Endothelial cell of umbilical vein (primary cell): ENCODE measurements around the gene RAB25. TPM values are rescaled to one million over a fixed set of nuclear protein-coding genes. Genes with fewer than 3 reads are reported as not detected.
"Not testable (repeated sequence)": the region's sequence is repeated elsewhere in the genome, so short reads cannot be mapped to it uniquely, and the experiment has no call there.

Source experiments
- BruUV-seq: library from RNA; stranded (reverse); fragments of 400-500 nt; replicated peaks from 2 replicates; lab custom pipeline; 2021; lab: Mats Ljungman, UMichigan
- CTCF ChIA-PET: fragments of 300-600, 350-600 bp; sonication (Branson Sonifier 250); formaldehyde crosslinking; loops from one replicate; lab custom pipeline; 2021; ENCODE audit warnings: antibody characterized with exemption, inconsistent platforms; lab: Charles Lee
- POLR2A ChIA-PET: fragments of 300-600, 350-600 bp; sonication (Branson Sonifier 250); formaldehyde crosslinking; loops from one replicate; lab custom pipeline; 2021; ENCODE audit warnings: antibody characterized with exemption, inconsistent platforms; lab: Charles Lee
- DNase-seq: peaks from one replicate; pipeline ENCODE4 v3.0.0-alpha.2; 2011; ENCODE audit warnings: low read depth, low spot score
- FAIRE-seq: peaks from 2 replicates; lab custom pipeline; 2011; peaks lifted over from hg19 to GRCh38; lab: Jason Lieb, UNC
- H2AFZ ChIP-seq: 2 replicates; pipeline ENCODE4 v1.6.0; 2012; ENCODE audit warnings: low read depth, low read length, control low read depth, inconsistent platforms
- H3K27ac ChIP-seq: 2 replicates; pipeline ENCODE4 v1.5.1; 2011; ENCODE audit warnings: low read depth, mild to moderate bottlenecking, control low read depth, low read length, moderate library complexity; ENCODE audit not compliant: insufficient read depth
- H3K27me3 ChIP-seq, 2 experiments: 2 replicates each; pipeline versions ENCODE4 v1.6.0 to v1.6.1; 2011; ENCODE audit warnings: low read length in 2 of 2, mixed read lengths in 1 of 2; ENCODE audit not compliant: control insufficient read depth in 2 of 2, insufficient read depth in 2 of 2
- H3K36me3 ChIP-seq, 2 experiments: 2 replicates in 1 of 2; 3 replicates in 1 of 2; pipeline ENCODE4 v1.5.1; 2011; ENCODE audit warnings: low read length in 2 of 2, mild to moderate bottlenecking in 1 of 2, moderate library complexity in 1 of 2; ENCODE audit not compliant: control insufficient read depth in 2 of 2, insufficient read depth in 2 of 2; ENCODE audit errors: extremely low read depth in 1 of 2
- H3K4me1 ChIP-seq: 3 replicates; pipeline ENCODE4 v1.5.1; 2011; ENCODE audit warnings: mild to moderate bottlenecking, low read length; ENCODE audit not compliant: control insufficient read depth, insufficient read depth; ENCODE audit errors: extremely low read depth
- H3K4me2 ChIP-seq: 2 replicates; pipeline ENCODE4 v1.6.1; 2011; ENCODE audit warnings: low read length, control low read depth, mixed read lengths; ENCODE audit not compliant: insufficient read depth
- H3K4me3 ChIP-seq, 3 experiments: fragments of 200-600 bp in 1 of 3; sonication (generic), shearing (Covaris generic) in 1 of 3; replicated peaks in 1 of 3; 2 replicates each; pipeline ENCODE4 v1.5.1; 2011 to 2016; ENCODE audit warnings: control low read depth in 3 of 3, low read length in 3 of 3, mild to moderate bottlenecking in 2 of 3, inconsistent platforms in 1 of 3, low read depth in 1 of 3, moderate library complexity in 1 of 3; ENCODE audit not compliant: insufficient read depth in 1 of 3
- H3K79me2 ChIP-seq: 2 replicates; pipeline ENCODE4 v1.6.0; 2012; ENCODE audit warnings: low read length, inconsistent platforms; ENCODE audit not compliant: control insufficient read depth, insufficient read depth
- H3K9ac ChIP-seq: replicated peaks from 2 replicates; pipeline ENCODE3; 2011; ENCODE audit warnings: low read length, control low read depth; ENCODE audit not compliant: insufficient read depth; ENCODE audit errors: extremely low read depth
- H3K9me1 ChIP-seq: replicated peaks from 3 replicates; pipeline ENCODE4 v1.6.0; 2011; ENCODE audit warnings: mild to moderate bottlenecking, low read length; ENCODE audit not compliant: control insufficient read depth, insufficient read depth; ENCODE audit errors: extremely low read depth
- H3K9me3 ChIP-seq: replicated peaks from 2 replicates; pipeline ENCODE4 v1.5.1; 2012; ENCODE audit warnings: low read length, inconsistent platforms; ENCODE audit not compliant: control insufficient read depth, insufficient read depth
- H4K20me1 ChIP-seq: replicated peaks from 2 replicates; pipeline ENCODE3; 2011; ENCODE audit warnings: mild to moderate bottlenecking, low read length; ENCODE audit not compliant: control insufficient read depth, insufficient read depth; ENCODE audit errors: extremely low read depth
- CTCF ChIP-seq, 2 donors: IDR thresholded peaks; 1 replicate in 1 of 2; 2 replicates in 1 of 2; pipeline ENCODE4 v1.5.1; 2011; ENCODE audit warnings: low read length in 2 of 2, mild to moderate bottlenecking in 2 of 2, moderate library complexity in 2 of 2, control low read depth in 1 of 2, inconsistent platforms in 1 of 2, low read depth in 1 of 2; ENCODE audit not compliant: insufficient read depth in 1 of 2; ENCODE audit errors: extremely low read depth in 1 of 2
- EZH2 ChIP-seq: IDR thresholded peaks from 2 replicates; pipeline ENCODE4 v1.6.1; 2012; ENCODE audit warnings: borderline replicate concordance, low read depth, mild to moderate bottlenecking, moderate library complexity, low read length, inconsistent platforms; ENCODE audit not compliant: severe bottlenecking
- FOS ChIP-seq: IDR thresholded peaks from 2 replicates; pipeline ENCODE4 v1.6.1; 2011; ENCODE audit warnings: mild to moderate bottlenecking, low read length, moderate library complexity, borderline replicate concordance; ENCODE audit not compliant: insufficient read depth
- GATA2 ChIP-seq: IDR thresholded peaks from 2 replicates; pipeline ENCODE4 v1.7.0; 2011; ENCODE audit warnings: low read depth, mild to moderate bottlenecking, moderate library complexity, mixed read lengths, low read length; ENCODE audit not compliant: insufficient read length, insufficient read depth
- JUN ChIP-seq: IDR thresholded peaks from 2 replicates; pipeline ENCODE4 v1.6.1; 2011; ENCODE audit warnings: borderline replicate concordance, low read depth; ENCODE audit not compliant: insufficient read length, insufficient read depth
- MAX ChIP-seq: IDR thresholded peaks from 2 replicates; pipeline ENCODE4 v1.6.1; 2011; ENCODE audit not compliant: insufficient read depth, insufficient read length
- MYC ChIP-seq: IDR thresholded peaks from one replicate; pipeline ENCODE4 v1.6.1; 2011; ENCODE audit warnings: mild to moderate bottlenecking, low read depth, low read length
- POLR2A ChIP-seq: IDR thresholded peaks from 2 replicates; pipeline ENCODE4 v1.6.1; 2012; ENCODE audit warnings: low read depth, mild to moderate bottlenecking, control low read depth, low read length
- POLR2AphosphoS5 ChIP-seq: IDR thresholded peaks from 2 replicates; pipeline ENCODE4 v1.6.1; 2012; ENCODE audit warnings: low read depth, mild to moderate bottlenecking, control low read depth, low read length, moderate library complexity; ENCODE audit not compliant: insufficient read depth
- dilution Hi-C: fragments of 300-500 bp; cut with MboI; formaldehyde crosslinking; loops from one replicate; pipeline ENCODE4 v1.15.0; 2019; ENCODE audit warnings: low sequenced_read_pairs; ENCODE audit not compliant: extremely low pct_ligation_motif_present
- intact Hi-C: fragments of 100-400 bp; cut with micrococcal nuclease; formaldehyde crosslinking; loops from one replicate; pipeline ENCODE4 v1.10.0; 2022
- polyA plus RNA-seq, 4 experiments: library from polyadenylated mRNA; depleted of rRNA in 3 of 4; stranded (reverse) in 3 of 4; unstranded in 1 of 4; fragments of >200 nt; gene quantifications; 2 replicates each; pipeline versions ENCODE4 v1.2.1 to v1.2.3, GENCODE V29; 2011 to 2012; ENCODE audit warnings: missing spikeins in 1 of 4
- total RNA-seq: library from RNA; stranded (reverse); gene quantifications from 2 replicates; pipeline ENCODE4 v1.2.3, GENCODE V29; 2021

The RAB25 gene
- total and polyA plus RNA-seq, 2 donors (not counting 3 experiments of a cell fraction or from before 2014, with no cell fraction given) = not detected

- DNase-seq (no peak), FAIRE-seq (no peak)
- ChIA-PET POLR2A (no interaction called here), CTCF (interaction anchor here (1.4 kb wide), 1 partner anchor 154 kb away, joined by 3 read pairs; no protein-coding TSS in a partner anchor)
- no peaks in the 10 kb centered on the region for H3K79me2 ChIP-seq
- TF ChIP-seq JUN (no peak), EZH2 (no peak), MAX (no peak), FOS (no peak), CTCF (IDR thresholded peaks at IDR 0.05; ENCODE audit: extremely low read depth in 1 of 2, insufficient read depth in 1 of 2, low read depth in 1 of 2, low read length in 2 of 2) (no peak), GATA2 (no peak), POLR2AphosphoS5 (no peak), MYC (no peak), POLR2A (no peak)
- intact Hi-C loops = no loop called here
- H3K4me2 ChIP-seq = no peak overlapping the region
- H3K9me3 ChIP-seq = no peaks in the 10 kb centered on the region
- H3K27ac ChIP-seq = no peak overlapping the region
- no peaks in the 10 kb centered on the region for H3K27me3 ChIP-seq
- no peak overlapping the region for H3K4me3 ChIP-seq
- peaks cover 0 to 15% of the 10 kb centered on the region in 2 experiments for H3K36me3 ChIP-seq
- H3K4me1 ChIP-seq = peaks cover 6% of the 10 kb centered on the region
- BruUV-seq = no TSS peak
- no peak overlapping the region for H3K9ac ChIP-seq
- H3K9me1 ChIP-seq = no peaks in the 10 kb centered on the region
- H2AFZ ChIP-seq = no peak overlapping the region
- no peaks in the 10 kb centered on the region for H4K20me1 ChIP-seq
- dilution Hi-C loops = no loop called here
These were observed 9.6 kb downstream of the RAB25 start for GRCh38 chr1:156070548-156070947.

GRCh38 chr1:156071332-156071816, 10.4 kb downstream of the RAB25 start:
- H4K20me1 ChIP-seq, H3K79me2 ChIP-seq, DNase-seq, dilution Hi-C loops, H3K9me3 ChIP-seq, H3K27ac ChIP-seq, H3K27me3 ChIP-seq, intact Hi-C loops, H3K9me1 ChIP-seq, H3K9ac ChIP-seq, H3K4me1 ChIP-seq, FAIRE-seq, BruUV-seq, POLR2A ChIA-PET, H3K4me2 ChIP-seq, H2AFZ ChIP-seq, H3K4me3 ChIP-seq: not testable (repeated sequence)
- CTCF ChIA-PET = interaction anchor here (1.4 kb wide), 1 partner anchor 154 kb away, joined by 3 read pairs; no protein-coding TSS in a partner anchor
- peaks cover 0 to 23% of the 10 kb centered on the region in 2 experiments for H3K36me3 ChIP-seq
